Muscle of leg (tissue), 11 donors: ENCODE results near the gene TPCN1. TPM values are rescaled to one million over a fixed set of nuclear protein-coding genes. Genes with fewer than 3 reads are reported as not detected.

Experiments used
- DNase-seq: peaks from one replicate; pipeline ENCODE4 v3.0.0; 2013
- H3K27ac ChIP-seq: one replicate; pipeline ENCODE4 v1.5.1; 2013; ENCODE audit warnings: mild to moderate bottlenecking, low read length, control low read depth
- H3K27me3 ChIP-seq: one replicate; pipeline ENCODE4 v1.6.1; 2013; ENCODE audit warnings: low read length; ENCODE audit not compliant: control insufficient read depth, insufficient read depth
- H3K36me3 ChIP-seq: one replicate; pipeline ENCODE4 v1.6.1; 2013; ENCODE audit warnings: low read length; ENCODE audit not compliant: control insufficient read depth, insufficient read depth
- H3K4me1 ChIP-seq: one replicate; pipeline ENCODE4 v1.6.1; 2013; ENCODE audit warnings: low read length; ENCODE audit not compliant: control insufficient read depth, insufficient read depth
- H3K4me3 ChIP-seq: one replicate; pipeline ENCODE4 v1.5.1; 2013; ENCODE audit warnings: low read length, control low read depth
- H3K9me3 ChIP-seq: replicated peaks from 2 replicates; pipeline ENCODE4 v1.6.1; 2013; ENCODE audit warnings: low read depth, low read length; ENCODE audit not compliant: control insufficient read depth
- WGBS: methylation state at CpG from one replicate; pipeline ENCODE4 v1.1.5; 2013; ENCODE audit warnings: missing lambda C conversion rate; ENCODE audit not compliant: insufficient coverage; 5-methylcytosine and 5-hydroxymethylcytosine counted together
- polyA plus RNA-seq, 8 donors: library from polyadenylated mRNA; unstranded; fragments of 120-200 nt; gene quantifications; one replicate each; pipeline versions ENCODE4 v1.2.1 to v1.2.3, GENCODE V29; 2013; ENCODE audit warnings: inconsistent platforms in 1 of 8, low replicate concordance in 1 of 8; ENCODE audit not compliant: insufficient read length in 8 of 8, insufficient read depth in 1 of 8
- total RNA-seq: library from RNA; stranded (reverse); fragments of 120-200 nt; gene quantifications from one replicate; pipeline ENCODE4 v1.2.4, GENCODE V29; 2013

Gene TPCN1
- total and polyA plus RNA-seq, 9 donors, result 17.1 to 46.1 (median 31.4) TPM

- no peak for DNase-seq
- Histone ChIP-seq H3K27me3 (no peaks in the 10 kb centered on the region), H3K27ac (peak overlapping the region; percentile 97), H3K4me1 (peaks cover 80% of the 10 kb centered on the region), H3K4me3 (no peak overlapping the region), H3K9me3 (no peaks in the 10 kb centered on the region), H3K36me3 (peaks cover 32% of the 10 kb centered on the region)
- WGBS, result 82% methylated on average over 14 of the region's 21 CpGs
Observed at GRCh38 chr12:113247123-113248050, 26.1 kb downstream of the TPCN1 start.

GRCh38 chr12:113248051-113248825 lies 27.0 kb downstream of the TPCN1 start:
- Histone ChIP-seq H3K4me3 (no peak overlapping the region), H3K9me3 (peaks cover 2% of the 10 kb centered on the region), H3K27ac (peak overlapping the region; percentile 31), H3K36me3 (peaks cover 31% of the 10 kb centered on the region), H3K4me1 (peaks cover 80% of the 10 kb centered on the region), H3K27me3 (no peaks in the 10 kb centered on the region)
- DNase-seq, result no peak
- WGBS, result 78% methylated on average over 19 of the region's 22 CpGs

GRCh38 chr12:113248842-113249435 lies 27.7 kb downstream of the TPCN1 start:
- DNase-seq, result no peak
- Histone ChIP-seq H3K36me3 (peaks cover 33% of the 10 kb centered on the region), H3K9me3 (peaks cover 9% of the 10 kb centered on the region), H3K4me1 (peaks cover 77% of the 10 kb centered on the region), H3K4me3 (no peak overlapping the region), H3K27ac (peak overlapping the region; percentile 35), H3K27me3 (no peaks in the 10 kb centered on the region)
- 73% methylated on average over 6 of the region's 11 CpGs for WGBS

- Histone ChIP-seq H3K4me1 (peaks cover 71% of the 10 kb centered on the region), H3K27ac (no peak overlapping the region), H3K4me3 (no peak overlapping the region), H3K27me3 (no peaks in the 10 kb centered on the region), H3K36me3 (peaks cover 33% of the 10 kb centered on the region), H3K9me3 (peaks cover 9% of the 10 kb centered on the region)
- whole genome bisulfite sequencing, result 98% methylated on average over 5 of the region's 12 CpGs
- no peak for DNase-seq
Observed at GRCh38 chr12:113249546-113249945, 28.3 kb downstream of the TPCN1 start.

GRCh38 chr12:113250045-113250444 lies 28.8 kb downstream of the TPCN1 start:
- Histone ChIP-seq H3K4me1 (peaks cover 66% of the 10 kb centered on the region), H3K4me3 (no peak overlapping the region), H3K27me3 (no peaks in the 10 kb centered on the region), H3K27ac (no peak overlapping the region), H3K9me3 (peaks cover 9% of the 10 kb centered on the region), H3K36me3 (peaks cover 33% of the 10 kb centered on the region)
- 88% methylated on average over 6 of the region's 6 CpGs for WGBS
- no peak for DNase-seq

- no peak for DNase-seq
- WGBS, result 88% methylated on average over 8 of the region's 16 CpGs
- H3K27ac ChIP-seq, result no peak overlapping the region
- peaks cover 52% of the 10 kb centered on the region for H3K4me1 ChIP-seq
- H3K4me3 ChIP-seq, result no peak overlapping the region
- no peaks in the 10 kb centered on the region for H3K27me3 ChIP-seq
- peaks cover 33% of the 10 kb centered on the region for H3K36me3 ChIP-seq
- peaks cover 9% of the 10 kb centered on the region for H3K9me3 ChIP-seq
Observed at GRCh38 chr12:113251404-113252070, 30.3 kb downstream of the TPCN1 start.

GRCh38 chr12:113252494-113252893 lies 31.2 kb downstream of the TPCN1 start:
- peaks cover 30% of the 10 kb centered on the region for H3K36me3 ChIP-seq
- DNase-seq, result peak; percentile 40
- no peaks in the 10 kb centered on the region for H3K27me3 ChIP-seq
- peaks cover 43% of the 10 kb centered on the region for H3K4me1 ChIP-seq
- H3K9me3 ChIP-seq, result peaks cover 9% of the 10 kb centered on the region
- no peak overlapping the region for H3K4me3 ChIP-seq
- WGBS, result 88% methylated on average over 7 of the region's 10 CpGs
- peak overlapping the region; percentile 52 for H3K27ac ChIP-seq

- Histone ChIP-seq H3K9me3 (peaks cover 9% of the 10 kb centered on the region), H3K27ac (no peak overlapping the region), H3K4me1 (peaks cover 35% of the 10 kb centered on the region), H3K4me3 (no peak overlapping the region), H3K27me3 (no peaks in the 10 kb centered on the region), H3K36me3 (peaks cover 23% of the 10 kb centered on the region)
- DNase-seq, result no peak
- no CpG with 5 or more reads among the region's 5 CpGs for WGBS
Observed at GRCh38 chr12:113253532-113254285, 32.4 kb downstream of the TPCN1 start.

GRCh38 chr12:113254298-113254697 lies 33.0 kb downstream of the TPCN1 start:
- H3K4me1 ChIP-seq, result peaks cover 35% of the 10 kb centered on the region
- DNase-seq, result no peak
- peaks cover 18% of the 10 kb centered on the region for H3K36me3 ChIP-seq
- H3K27me3 ChIP-seq, result no peaks in the 10 kb centered on the region
- H3K27ac ChIP-seq, result no peak overlapping the region
- H3K4me3 ChIP-seq, result no peak overlapping the region
- WGBS, result 100% methylated on average over 1 of the region's 4 CpGs
- H3K9me3 ChIP-seq, result peaks cover 9% of the 10 kb centered on the region
